Smooth muscle cell (in vitro differentiated cells): ENCODE measurements around the gene SLC13A5. TPM values are rescaled to one million over a fixed set of nuclear protein-coding genes. Genes with fewer than 3 reads are reported as not detected.
A peak's percentile ranks its signal among the peaks of the same experiment; 100 is the strongest.

Experiments used
- DNase-seq: peaks from one replicate; lab custom pipeline; 2025; ENCODE audit not compliant: unreplicated experiment; lab: John Stamatoyannopoulos, UW
- H2AFZ ChIP-seq: fragments of 200-600 bp; sonication (generic); 2 replicates; pipeline ENCODE4 v1.6.0; 2016; ENCODE audit warnings: antibody characterized with exemption, low read depth, mild to moderate bottlenecking
- H3F3A ChIP-seq: fragments of 200-600 bp; sonication (generic); 2 replicates; pipeline ENCODE4 v1.6.0; 2017; ENCODE audit warnings: antibody characterized with exemption, low read depth
- H3K27ac ChIP-seq: fragments of 200-600 bp; sonication (generic); 2 replicates; pipeline ENCODE4 v1.5.1; 2016; ENCODE audit warnings: low read depth, mild to moderate bottlenecking
- H3K27me3 ChIP-seq: fragments of 200-600 bp; sonication (generic); 2 replicates; pipeline ENCODE4 v1.6.1; 2016; ENCODE audit warnings: low read depth, mild to moderate bottlenecking
- H3K36me3 ChIP-seq: fragments of 200-600 bp; sonication (generic); 2 replicates; pipeline ENCODE4 v1.5.1; 2016; ENCODE audit warnings: low read depth
- H3K4me1 ChIP-seq: fragments of 200-600 bp; sonication (generic); 2 replicates; pipeline ENCODE4 v1.5.1; 2016; ENCODE audit warnings: low read depth
- H3K4me2 ChIP-seq: fragments of 200-600 bp; sonication (generic); 2 replicates; pipeline ENCODE4 v1.6.0; 2016; ENCODE audit warnings: mild to moderate bottlenecking
- H3K4me3 ChIP-seq: fragments of 200-600 bp; sonication (generic); 2 replicates; pipeline ENCODE4 v1.5.1; 2016; ENCODE audit warnings: mild to moderate bottlenecking
- H3K79me2 ChIP-seq: fragments of 200-600 bp; sonication (generic); 2 replicates; pipeline ENCODE4 v1.6.0; 2016; ENCODE audit warnings: low read depth, mild to moderate bottlenecking
- H3K9ac ChIP-seq: fragments of 200-600 bp; sonication (generic); 2 replicates; pipeline ENCODE4 v1.6.0; 2016; ENCODE audit warnings: low read depth
- H3K9me3 ChIP-seq: fragments of 200-600 bp; sonication (generic); replicated peaks from 2 replicates; pipeline ENCODE4 v1.5.1; 2016; ENCODE audit warnings: low read depth
- H4K20me1 ChIP-seq: fragments of 200-600 bp; sonication (generic); 2 replicates; pipeline ENCODE4 v1.6.0; 2016; ENCODE audit warnings: low read depth
- WGBS: methylation state at CpG from one replicate; pipeline ENCODE4 v1.1.7; 2016; ENCODE audit warnings: low lambda C conversion rate; 5-methylcytosine and 5-hydroxymethylcytosine counted together
- polyA plus RNA-seq: library from polyadenylated mRNA; unstranded; fragments of >200 nt; fragmentation: Nextera tagmentation; extraction: Ambion mirVana; gene quantifications from 2 replicates; pipeline ENCODE4 v1.2.1, GENCODE V29; 2016
- total RNA-seq: library from RNA; depleted of rRNA; stranded (reverse); fragments of >200 nt; gene quantifications from 2 replicates; pipeline ENCODE4 v1.2.3, GENCODE V29; 2014
- TF ChIP-seq, protein P1 (sequence below): fragments of 200-600 bp; sonication (generic); IDR thresholded peaks from 2 replicates; pipeline ENCODE4 v1.5.1; 2017; ENCODE audit warnings: borderline replicate concordance, mild to moderate bottlenecking, antibody characterized with exemption; ENCODE audit not compliant: insufficient read depth, poor library complexity, severe bottlenecking

Gene SLC13A5
- total and polyA plus RNA-seq, 2 experiments from 2014 or later: 2.3 TPM; not detected in 1

DNA sequence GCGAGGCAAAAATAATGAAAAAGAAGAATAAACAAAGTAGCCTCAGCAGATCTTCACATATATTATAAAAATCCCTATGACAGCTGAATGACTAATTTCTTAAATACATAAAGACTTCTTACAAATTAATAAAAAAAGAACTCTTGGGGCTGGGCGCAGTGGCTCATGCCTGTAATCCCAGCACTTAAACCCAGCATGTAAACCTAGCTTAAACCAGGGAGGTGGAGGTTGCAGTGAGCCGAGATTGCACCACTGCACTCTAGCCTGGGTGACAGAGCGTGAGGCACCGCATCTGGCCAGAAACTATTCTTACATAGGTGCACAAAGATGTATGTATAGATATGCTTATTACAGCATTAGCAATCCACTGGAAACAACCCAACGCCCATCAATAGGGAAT, 33.9 kb downstream of the SLC13A5 start:
- Histone ChIP-seq H3F3A (no peaks in the 10 kb centered on the region), H3K4me2 (no peak overlapping the region), H3K27me3 (peaks cover 16% of the 10 kb centered on the region), H3K9ac (no peak overlapping the region), H3K27ac (no peak overlapping the region), H3K4me1 (no peaks in the 10 kb centered on the region), H3K79me2 (no peaks in the 10 kb centered on the region), H4K20me1 (no peaks in the 10 kb centered on the region), H3K36me3 (no peaks in the 10 kb centered on the region), H2AFZ (no peak overlapping the region), H3K9me3 (no peaks in the 10 kb centered on the region), H3K4me3 (no peak overlapping the region)
- TF ChIP-seq, protein P1, sequence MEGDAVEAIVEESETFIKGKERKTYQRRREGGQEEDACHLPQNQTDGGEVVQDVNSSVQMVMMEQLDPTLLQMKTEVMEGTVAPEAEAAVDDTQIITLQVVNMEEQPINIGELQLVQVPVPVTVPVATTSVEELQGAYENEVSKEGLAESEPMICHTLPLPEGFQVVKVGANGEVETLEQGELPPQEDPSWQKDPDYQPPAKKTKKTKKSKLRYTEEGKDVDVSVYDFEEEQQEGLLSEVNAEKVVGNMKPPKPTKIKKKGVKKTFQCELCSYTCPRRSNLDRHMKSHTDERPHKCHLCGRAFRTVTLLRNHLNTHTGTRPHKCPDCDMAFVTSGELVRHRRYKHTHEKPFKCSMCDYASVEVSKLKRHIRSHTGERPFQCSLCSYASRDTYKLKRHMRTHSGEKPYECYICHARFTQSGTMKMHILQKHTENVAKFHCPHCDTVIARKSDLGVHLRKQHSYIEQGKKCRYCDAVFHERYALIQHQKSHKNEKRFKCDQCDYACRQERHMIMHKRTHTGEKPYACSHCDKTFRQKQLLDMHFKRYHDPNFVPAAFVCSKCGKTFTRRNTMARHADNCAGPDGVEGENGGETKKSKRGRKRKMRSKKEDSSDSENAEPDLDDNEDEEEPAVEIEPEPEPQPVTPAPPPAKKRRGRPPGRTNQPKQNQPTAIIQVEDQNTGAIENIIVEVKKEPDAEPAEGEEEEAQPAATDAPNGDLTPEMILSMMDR: no peak
- DNase-seq: no peak
- WGBS: 82% methylated on average over 6 of the region's 6 CpGs

DNA sequence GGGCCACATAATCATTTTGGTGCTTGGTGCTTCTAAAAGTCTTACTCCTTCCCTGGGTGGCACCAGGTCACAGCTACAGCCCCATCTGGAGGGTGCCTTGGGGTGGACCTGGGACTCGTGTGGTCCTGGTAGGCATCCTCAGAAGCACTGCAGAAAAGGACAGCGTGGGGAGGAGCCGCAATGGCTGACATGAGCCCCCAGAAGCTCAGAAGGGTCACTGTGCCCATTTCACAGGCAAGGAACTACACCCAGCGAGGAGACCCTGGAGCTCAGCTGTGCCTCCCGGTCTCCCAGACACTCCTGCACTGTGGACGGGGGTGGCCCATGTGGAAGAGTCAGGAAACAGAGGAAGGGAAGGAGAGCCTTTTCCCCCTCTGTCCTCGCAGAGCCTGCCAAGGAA, 35.2 kb downstream of the SLC13A5 start:
- Histone ChIP-seq H3F3A (no peaks in the 10 kb centered on the region), H3K9ac (no peak overlapping the region), H3K4me3 (no peak overlapping the region), H3K36me3 (no peaks in the 10 kb centered on the region), H3K4me1 (no peaks in the 10 kb centered on the region), H4K20me1 (no peaks in the 10 kb centered on the region), H3K4me2 (no peak overlapping the region), H3K9me3 (no peaks in the 10 kb centered on the region), H3K27ac (no peak overlapping the region), H3K79me2 (no peaks in the 10 kb centered on the region), H3K27me3 (peaks cover 16% of the 10 kb centered on the region), H2AFZ (no peak overlapping the region)
- no peak for DNase-seq
- TF ChIP-seq, protein P1: no peak
- WGBS: 94% methylated on average over 6 of the region's 7 CpGs

DNA sequence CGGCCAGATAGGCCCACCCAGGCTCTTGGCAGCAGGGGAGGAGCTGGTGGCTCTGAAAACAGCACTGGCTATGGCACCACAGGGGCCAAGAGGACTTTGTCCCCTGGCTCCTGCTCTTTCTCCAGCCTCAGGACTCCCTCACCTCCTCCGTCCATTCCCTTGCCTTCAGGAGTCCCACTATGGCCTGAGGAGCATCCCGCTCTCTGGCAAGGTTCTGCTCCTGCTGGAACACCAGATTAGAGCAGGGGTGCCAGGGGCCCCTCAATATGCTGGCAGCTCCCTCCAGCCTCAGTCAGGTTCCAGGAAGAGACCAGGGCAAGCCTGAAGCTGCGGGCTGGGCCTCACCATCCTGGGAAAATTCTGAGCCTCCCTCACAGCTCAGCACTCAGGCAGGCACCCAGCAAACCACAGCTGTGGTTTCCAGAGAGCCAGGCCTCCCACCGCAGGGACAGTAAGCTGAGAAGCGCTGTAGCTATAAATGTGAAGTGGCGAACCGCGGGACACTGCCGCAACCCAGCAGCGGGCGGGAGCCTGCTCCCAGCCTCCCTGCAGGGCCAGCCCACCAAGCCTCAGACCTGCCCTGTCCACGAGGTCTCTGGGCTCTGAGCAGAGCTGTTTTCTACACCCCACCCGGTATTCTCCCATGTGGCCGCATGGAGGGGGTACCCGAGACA, 35.9 kb downstream of the SLC13A5 start:
- no peak overlapping the region for H3K9ac ChIP-seq
- no peaks in the 10 kb centered on the region for H3K9me3 ChIP-seq
- no peak for DNase-seq
- TF ChIP-seq, protein P1: no peak
- H3K79me2 ChIP-seq: no peaks in the 10 kb centered on the region
- H2AFZ ChIP-seq: no peak overlapping the region
- H3K4me1 ChIP-seq: no peaks in the 10 kb centered on the region
- peak overlapping the region; percentile 59 for H3K4me2 ChIP-seq
- no peaks in the 10 kb centered on the region for H3F3A ChIP-seq
- H3K27me3 ChIP-seq: peaks cover 16% of the 10 kb centered on the region
- WGBS: 61% methylated on average over 16 of the region's 16 CpGs
- no peak overlapping the region for H3K4me3 ChIP-seq
- H3K36me3 ChIP-seq: no peaks in the 10 kb centered on the region
- H3K27ac ChIP-seq: no peak overlapping the region
- H4K20me1 ChIP-seq: no peaks in the 10 kb centered on the region

DNA sequence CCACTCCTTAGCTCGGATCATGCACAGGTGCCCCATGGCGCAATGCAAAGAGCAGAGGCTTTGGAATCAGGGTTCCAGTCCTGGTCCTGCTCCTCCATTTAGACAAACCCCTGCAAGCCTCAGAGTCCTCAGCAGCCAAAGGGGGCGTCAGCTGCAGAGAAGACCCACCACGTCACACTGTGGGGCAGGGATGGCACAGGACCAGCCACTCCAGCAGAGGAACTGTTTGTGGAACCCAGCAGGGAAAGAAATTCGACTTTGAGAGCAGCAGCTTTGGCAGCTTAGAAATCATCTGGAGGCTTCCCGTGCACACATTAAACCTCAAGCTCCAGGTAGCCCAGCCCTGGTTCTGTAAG, 36.4 kb downstream of the SLC13A5 start:
- Histone ChIP-seq H3K4me3 (no peak overlapping the region), H4K20me1 (no peaks in the 10 kb centered on the region), H3F3A (no peaks in the 10 kb centered on the region), H3K9me3 (no peaks in the 10 kb centered on the region), H3K79me2 (no peaks in the 10 kb centered on the region), H3K9ac (no peak overlapping the region), H3K4me2 (peak overlapping the region; percentile 59), H3K27me3 (peaks cover 16% of the 10 kb centered on the region), H2AFZ (no peak overlapping the region), H3K27ac (no peak overlapping the region), H3K4me1 (no peaks in the 10 kb centered on the region), H3K36me3 (no peaks in the 10 kb centered on the region)
- TF ChIP-seq, protein P1: no peak
- 81% methylated on average over 6 of the region's 6 CpGs for WGBS
- DNase-seq: no peak
